Measurements from ENCODE around the gene MINDY1. TPM values are rescaled to one million over a fixed set of nuclear protein-coding genes. Genes with fewer than 3 reads are reported as not detected.

MINDY1 gene
- total RNA-seq, 1 donor from 2014 or later, result 15.4 TPM

DNA sequence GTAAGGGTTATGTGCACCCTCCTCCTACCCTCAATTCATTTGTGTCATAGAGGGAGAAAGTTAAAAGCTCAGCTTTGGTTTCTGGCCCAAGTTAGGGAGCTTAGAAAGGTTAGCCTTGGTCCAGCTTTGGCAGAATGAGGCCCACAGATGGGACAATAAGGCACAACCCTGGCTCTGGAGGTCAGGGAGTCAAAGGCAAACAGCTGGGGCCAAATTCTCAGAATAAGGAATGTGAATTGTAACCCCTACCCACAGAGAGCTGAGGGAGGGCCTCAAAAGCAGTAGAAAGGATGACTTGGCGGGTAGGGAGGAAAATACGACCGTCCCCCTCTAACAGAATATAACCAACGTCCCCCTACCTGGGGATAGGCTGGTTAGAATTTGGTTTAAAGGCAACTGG, 41.1 kb downstream of the MINDY1 start:
- DNase-seq, result no peak

DNA sequence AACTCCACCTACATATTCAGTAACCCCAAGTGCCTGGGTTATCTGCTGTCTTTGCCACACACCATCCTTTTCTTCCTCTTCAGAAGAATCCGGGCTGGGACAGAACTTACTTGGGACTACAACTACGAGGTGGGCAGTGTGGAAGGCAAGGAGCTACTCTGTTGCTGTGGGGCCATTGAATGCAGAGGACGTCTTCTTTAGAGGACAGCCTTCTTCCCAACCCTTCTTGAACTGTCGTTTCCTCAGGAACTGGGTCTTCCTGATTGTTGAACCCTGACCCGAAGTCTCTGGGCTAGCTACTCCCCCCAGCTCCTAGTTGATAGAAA, 42.6 kb downstream of the MINDY1 start:
- DNase-seq, result no peak

DNA sequence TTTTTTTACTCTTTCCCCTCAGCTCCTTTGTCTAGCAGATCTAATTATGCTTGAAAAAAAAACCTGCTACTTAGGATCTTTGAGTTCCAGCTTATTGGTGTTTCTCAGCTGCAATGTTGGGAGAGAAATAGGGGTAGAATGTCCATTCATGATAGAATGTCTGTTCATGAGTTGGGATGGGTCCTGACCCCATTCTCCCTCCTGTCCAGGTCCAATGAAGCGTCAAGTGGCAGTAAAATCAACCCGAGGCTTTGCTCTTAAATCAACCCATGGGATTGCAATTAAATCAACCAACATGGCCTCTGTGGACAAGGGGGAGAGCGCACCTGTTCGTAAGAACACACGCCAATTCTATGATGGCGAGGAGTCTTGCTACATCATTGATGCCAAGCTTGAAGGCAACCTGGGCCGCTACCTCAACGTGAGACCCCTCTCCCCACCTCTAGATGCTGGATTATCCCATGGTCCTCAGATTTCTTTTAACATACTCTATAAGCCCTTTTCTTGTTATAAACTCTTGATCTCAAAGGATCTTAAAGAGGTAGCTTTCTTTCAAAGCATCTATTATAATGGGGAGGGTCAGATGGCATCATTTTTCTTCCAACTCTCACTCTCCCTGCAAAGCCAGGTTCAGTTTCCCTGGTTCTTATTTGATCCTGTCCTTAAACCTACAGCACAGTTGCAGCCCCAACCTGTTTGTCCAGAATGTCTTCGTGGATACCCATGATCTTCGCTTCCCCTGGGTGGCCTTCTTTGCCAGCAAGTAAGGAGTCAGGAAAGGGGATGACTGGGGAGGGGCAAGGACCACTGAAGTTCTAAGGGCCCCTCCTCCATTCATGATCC, 43.2 kb downstream of the MINDY1 start:
- DNase-seq, result no peak

DNA sequence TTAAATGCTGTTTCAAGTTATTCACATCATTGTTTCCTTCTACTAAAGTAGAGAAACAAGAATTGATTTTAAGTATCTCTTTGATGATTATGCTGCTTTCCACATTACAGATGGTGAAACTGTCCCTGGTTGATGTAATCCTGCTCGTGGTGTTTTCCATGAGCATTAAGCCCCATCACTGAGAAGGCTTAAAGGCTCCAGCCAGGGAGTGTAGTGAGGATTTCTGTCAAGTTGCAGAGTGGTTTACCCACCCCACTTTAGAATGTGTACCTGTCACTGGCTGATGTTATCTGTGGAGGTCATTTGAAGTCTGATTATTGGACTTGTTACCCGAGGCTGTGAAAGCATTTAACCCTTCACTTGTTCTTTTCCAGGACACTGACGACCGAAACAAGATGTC, 44.9 kb downstream of the MINDY1 start:
- DNase-seq, result no peak

DNA sequence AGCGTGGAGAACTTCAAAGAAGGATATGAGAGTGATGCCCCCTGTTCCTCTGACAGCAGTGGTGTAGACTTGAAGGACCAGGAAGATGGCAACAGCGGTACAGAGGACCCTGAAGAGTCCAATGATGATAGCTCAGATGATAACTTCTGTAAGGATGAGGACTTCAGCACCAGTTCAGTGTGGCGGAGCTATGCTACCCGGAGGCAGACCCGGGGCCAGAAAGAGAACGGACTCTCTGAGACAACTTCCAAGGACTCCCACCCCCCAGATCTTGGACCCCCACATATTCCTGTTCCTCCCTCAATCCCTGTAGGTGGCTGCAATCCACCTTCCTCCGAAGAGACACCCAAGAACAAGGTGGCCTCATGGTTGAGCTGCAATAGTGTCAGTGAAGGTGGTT, 46.1 kb downstream of the MINDY1 start:
- DNase-seq, result no peak

DNA sequence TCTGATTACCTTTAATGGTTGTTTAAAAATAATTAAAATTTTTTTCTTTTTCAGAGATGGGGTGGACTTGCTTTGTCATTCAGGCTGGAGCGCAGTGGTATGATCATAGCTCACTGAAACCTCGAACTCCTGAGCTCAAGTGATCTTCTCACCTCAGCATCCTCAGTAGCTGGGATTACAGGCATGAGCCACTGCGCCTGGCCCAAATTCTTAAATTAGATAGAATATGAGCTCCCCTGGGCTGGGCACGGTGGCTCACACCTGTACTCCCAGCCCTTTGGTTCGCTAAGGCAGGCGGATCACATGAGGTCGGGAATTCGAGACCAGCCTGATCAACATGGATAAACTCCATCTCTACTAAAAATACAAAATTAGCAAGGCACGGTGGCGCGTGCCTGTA, 49.0 kb downstream of the MINDY1 start:
- DNase-seq, result no peak

DNA sequence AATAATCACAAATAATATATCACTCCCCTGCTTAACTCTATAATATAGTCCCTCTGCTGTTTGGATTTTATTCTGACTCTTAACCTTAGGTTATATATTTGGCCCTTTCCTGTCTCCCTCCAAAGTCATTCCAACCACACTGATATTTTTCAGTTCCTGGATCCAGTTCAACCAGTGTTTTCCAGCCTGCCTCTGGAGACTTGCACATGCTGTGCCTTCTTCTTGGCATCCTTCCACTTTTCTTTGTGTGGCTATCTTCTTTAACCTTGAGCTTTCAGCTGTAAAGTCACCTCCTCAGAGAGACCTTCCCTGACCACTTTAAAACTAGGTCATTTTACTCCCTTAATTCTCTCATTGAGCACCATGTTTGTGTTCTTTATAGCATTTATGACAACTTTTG, 51.4 kb downstream of the MINDY1 start:
- no peak for DNase-seq

DNA sequence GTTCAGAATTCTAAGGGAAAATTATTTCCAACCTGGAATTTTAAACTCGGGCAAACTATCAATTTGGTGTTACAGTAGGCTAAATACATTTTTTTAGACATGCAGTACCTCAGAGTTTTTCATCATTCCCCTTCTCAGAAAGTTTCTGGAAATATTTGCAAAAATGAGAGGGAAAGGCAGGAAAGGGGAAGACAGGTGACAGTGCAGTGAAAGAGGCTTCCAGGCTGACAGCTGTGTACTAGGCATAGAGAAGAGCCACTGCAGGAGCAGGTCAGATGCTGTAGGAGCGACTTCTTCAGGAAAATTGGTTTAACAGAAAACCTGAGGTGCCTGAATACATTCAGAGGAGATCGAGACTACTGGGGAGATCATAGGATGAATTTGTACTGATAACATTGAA, 52.0 kb downstream of the MINDY1 start:
- DNase-seq, result no peak

Small RNA genes within 50 kb of the gene (small RNA-seq; reads per million reads assigned to genes)
- gene RNU6-884P (ENCODE audit: low replicate concordance), result not detected

Other genes starting within 250 kb of the MINDY1 start
- gene CTSS, start 241.1 kb downstream of the MINDY1 start, total RNA-seq, result 17.6 TPM
- 85.3 TPM for gene CTSK, start 198.6 kb downstream of the MINDY1 start, total RNA-seq
- 60.7 TPM for gene ARNT, start 130.3 kb downstream of the MINDY1 start, total RNA-seq
- gene CTXND2, start 119.8 kb downstream of the MINDY1 start, total RNA-seq, result not detected
- gene SETDB1, start 80.5 kb downstream of the MINDY1 start, total RNA-seq, result 31.0 TPM
- gene CERS2, start 32.1 kb downstream of the MINDY1 start, total RNA-seq, result 37.2 TPM
- 1.6 TPM for gene ANXA9, start 24.6 kb downstream of the MINDY1 start, total RNA-seq
- gene PRUNE1, start 1.5 kb upstream of the MINDY1 start, total RNA-seq, result 26.4 TPM
- gene BNIPL, start 29.7 kb upstream of the MINDY1 start, total RNA-seq, result 43.3 TPM
- 2.9 TPM for gene C1orf56, start 40.8 kb upstream of the MINDY1 start, total RNA-seq
- gene CDC42SE1, start 52.7 kb upstream of the MINDY1 start, total RNA-seq, result 39.4 TPM
- 1.6 TPM for gene MLLT11, start 53.5 kb upstream of the MINDY1 start, total RNA-seq
- gene GABPB2, start 63.9 kb upstream of the MINDY1 start, total RNA-seq, result 18.1 TPM
- 83.6 TPM for gene SEMA6C, start 139.7 kb upstream of the MINDY1 start, total RNA-seq
- gene TNFAIP8L2, start 149.7 kb upstream of the MINDY1 start, total RNA-seq, result 2.7 TPM
- 7.1 TPM for gene LYSMD1, start 159.0 kb upstream of the MINDY1 start, total RNA-seq
- 19.1 TPM for gene SCNM1, start 159.2 kb upstream of the MINDY1 start, total RNA-seq
- gene TMOD4, start 169.1 kb upstream of the MINDY1 start, total RNA-seq, result 28.3 TPM
- gene VPS72, start 183.3 kb upstream of the MINDY1 start, total RNA-seq, result 29.2 TPM
- gene PIP5K1A, start 191.7 kb upstream of the MINDY1 start, total RNA-seq, result 73.4 TPM
- 105 TPM for gene PSMD4, start 247.8 kb upstream of the MINDY1 start, total RNA-seq

Measured in tongue (tissue), 3 donors.